GM04504 (cell line): ENCODE results near the gene VOPP1.

ENCODE experiments used
- DNase-seq: peaks from one replicate; pipeline ENCODE4 v3.0.0-alpha.2; 2012; ENCODE audit warnings: low read depth

Gene VOPP1

GRCh38 chr7:55432939-55433784 is 139.1 kb downstream of the VOPP1 start:
- no peak for DNase-seq

GRCh38 chr7:55432506-55432905 is 139.8 kb downstream of the VOPP1 start:
- no peak for DNase-seq

GRCh38 chr7:55431898-55432297 is 140.4 kb downstream of the VOPP1 start:
- DNase-seq: no peak

GRCh38 chr7:55429835-55430499 is 142.3 kb downstream of the VOPP1 start:
- no peak for DNase-seq

GRCh38 chr7:55427800-55428199 is 144.5 kb downstream of the VOPP1 start:
- DNase-seq: no peak

GRCh38 chr7:55427342-55427741 is 145.0 kb downstream of the VOPP1 start:
- no peak for DNase-seq

- no peak for DNase-seq
These were observed 145.6 kb downstream of the VOPP1 start for GRCh38 chr7:55426676-55427075.

GRCh38 chr7:55425141-55425752 is 147.1 kb downstream of the VOPP1 start:
- no peak for DNase-seq

GRCh38 chr7:55423891-55424290 is 148.4 kb downstream of the VOPP1 start:
- no peak for DNase-seq

GRCh38 chr7:55423277-55423711 is 149.0 kb downstream of the VOPP1 start:
- DNase-seq: no peak
